Progenitor cell of endocrine pancreas (in vitro differentiated cells): ENCODE measurements around the gene PFKP. TPM values are rescaled to one million over a fixed set of nuclear protein-coding genes. Genes with fewer than 3 reads are reported as not detected.

ENCODE experiments used
- DNase-seq: peaks from one replicate; pipeline ENCODE4 v3.0.0; 2021; ENCODE audit warnings: low spot score; ENCODE audit not compliant: unreplicated experiment
- H3K27ac Mint-ChIP-seq: 2 replicates; pipeline ENCODE4 v1.8.0; 2021; ENCODE audit warnings: mild to moderate bottlenecking, moderate library complexity, mixed read lengths
- H3K27me3 Mint-ChIP-seq: 2 replicates; pipeline ENCODE4 v1.8.0; 2021; ENCODE audit warnings: mixed read lengths
- H3K36me3 Mint-ChIP-seq: 2 replicates; pipeline ENCODE4 v1.8.0; 2022; ENCODE audit warnings: mixed read lengths; ENCODE audit not compliant: insufficient read depth
- H3K4me1 Mint-ChIP-seq: 2 replicates; pipeline ENCODE4 v1.8.0; 2021; ENCODE audit warnings: low read depth, mixed read lengths
- H3K4me3 Mint-ChIP-seq: 2 replicates; pipeline ENCODE4 v1.8.0; 2021; ENCODE audit warnings: low read depth, mild to moderate bottlenecking, moderate library complexity, mixed read lengths
- H3K9me3 Mint-ChIP-seq: 2 replicates; pipeline ENCODE4 v1.8.0; 2021; ENCODE audit warnings: low read depth, mixed read lengths
- CTCF ChIP-seq: fragments of 200-600 bp; sonication (generic); IDR thresholded peaks from one replicate; pipeline ENCODE4 v1.5.0; 2021; ENCODE audit warnings: antibody characterized with exemption, mild to moderate bottlenecking; ENCODE audit not compliant: unreplicated experiment
- total RNA-seq: library from RNA; stranded (reverse); gene quantifications from 2 replicates; pipeline ENCODE4 v1.2.1, GENCODE V29; 2021

Gene PFKP
- total RNA-seq, 1 donor from 2014 or later: 4.8 TPM

GRCh38 chr10:3046981-3047547 is 20.3 kb upstream of the PFKP start:
- Mint-ChIP-seq H3K36me3 (no peaks in the 10 kb centered on the region), H3K27ac (peak overlapping the region; percentile 24), H3K9me3 (no peaks in the 10 kb centered on the region), H3K4me1 (peaks cover 3% of the 10 kb centered on the region), H3K4me3 (no peak overlapping the region), H3K27me3 (no peaks in the 10 kb centered on the region)
- DNase-seq: no peak
- no peak for TF ChIP-seq CTCF

- no peak for DNase-seq
- Mint-ChIP-seq H3K4me1 (peaks cover 3% of the 10 kb centered on the region), H3K9me3 (no peaks in the 10 kb centered on the region), H3K27me3 (no peaks in the 10 kb centered on the region), H3K4me3 (no peak overlapping the region), H3K27ac (no peak overlapping the region), H3K36me3 (no peaks in the 10 kb centered on the region)
- no peak for TF ChIP-seq CTCF
Observed at GRCh38 chr10:3047596-3047995, 19.8 kb upstream of the PFKP start.

- TF ChIP-seq CTCF: no peak
- Mint-ChIP-seq H3K9me3 (no peaks in the 10 kb centered on the region), H3K4me1 (peaks cover 3% of the 10 kb centered on the region), H3K36me3 (no peaks in the 10 kb centered on the region), H3K4me3 (no peak overlapping the region), H3K27ac (no peak overlapping the region), H3K27me3 (no peaks in the 10 kb centered on the region)
- no peak for DNase-seq
Observed at GRCh38 chr10:3048119-3049019, 19.0 kb upstream of the PFKP start.

- peaks cover 10% of the 10 kb centered on the region for H3K27me3 Mint-ChIP-seq
- H3K36me3 Mint-ChIP-seq: no peaks in the 10 kb centered on the region
- DNase-seq: no peak
- no peaks in the 10 kb centered on the region for H3K9me3 Mint-ChIP-seq
- no peaks in the 10 kb centered on the region for H3K4me1 Mint-ChIP-seq
- H3K27ac Mint-ChIP-seq: no peak overlapping the region
- TF ChIP-seq CTCF: no peak
- H3K4me3 Mint-ChIP-seq: no peak overlapping the region
Observed at GRCh38 chr10:3051692-3052091, 15.7 kb upstream of the PFKP start.

GRCh38 chr10:3053155-3053554 is 14.2 kb upstream of the PFKP start:
- H3K36me3 Mint-ChIP-seq: no peaks in the 10 kb centered on the region
- TF ChIP-seq CTCF: no peak
- peaks cover 24% of the 10 kb centered on the region for H3K27me3 Mint-ChIP-seq
- no peaks in the 10 kb centered on the region for H3K4me1 Mint-ChIP-seq
- no peaks in the 10 kb centered on the region for H3K9me3 Mint-ChIP-seq
- H3K4me3 Mint-ChIP-seq: no peak overlapping the region
- no peak overlapping the region for H3K27ac Mint-ChIP-seq
- DNase-seq: no peak
